SK-N-SH (cell line): Measurements from ENCODE around the gene FXR1. TPM values are rescaled to one million over a fixed set of nuclear protein-coding genes. Genes with fewer than 3 reads are reported as not detected.

ENCODE experiments used
- CTCF ChIA-PET: fragments of 300-600, 350-600 bp; formaldehyde crosslinking; extraction: SDS; loops from one replicate; lab custom pipeline; 2021; lab: Yijun Ruan, JAX
- POLR2A ChIA-PET: fragments of 350-600 bp; sonication (Branson Sonifier 250); formaldehyde crosslinking; extraction: SDS; loops from one replicate; lab custom pipeline; 2020; ENCODE audit warnings: antibody characterized with exemption, inconsistent platforms; lab: Yijun Ruan, JAX
- DNase-seq: peaks from one replicate; pipeline ENCODE4 v3.0.0; 2012
- H2AFZ ChIP-seq: fragments of 200-600 bp; sonication (generic); 2 replicates; pipeline ENCODE4 v1.8.1; 2016; ENCODE audit warnings: antibody characterized with exemption, mild to moderate bottlenecking, low read depth
- H3F3A ChIP-seq: fragments of 200-600 bp; sonication (generic); replicated peaks from 2 replicates; pipeline ENCODE3; 2016; ENCODE audit warnings: antibody characterized with exemption, mild to moderate bottlenecking; ENCODE audit not compliant: insufficient read depth
- H3K27ac ChIP-seq, 2 experiments: fragments of 200-500 bp in 1 of 2; fragments of 200-600 bp in 1 of 2; sonication (Bioruptor generic) in 1 of 2; sonication (generic), shearing (Covaris generic) in 1 of 2; 2 replicates each; pipeline versions ENCODE4 v1.5.1 to v1.6.1; 2014 to 2016; ENCODE audit warnings: low read depth in 2 of 2, inconsistent platforms in 1 of 2, low read length in 1 of 2, mild to moderate bottlenecking in 1 of 2, mixed read lengths in 1 of 2
- H3K27me3 ChIP-seq: fragments of 200-600 bp; sonication (generic), shearing (Covaris generic); 2 replicates; pipeline ENCODE4 v1.6.1; 2016; ENCODE audit warnings: mixed run types; ENCODE audit not compliant: insufficient read depth
- H3K36me3 ChIP-seq, 2 experiments: fragments of 200-500 bp in 1 of 2; fragments of 200-600 bp in 1 of 2; sonication (Bioruptor generic) in 1 of 2; sonication (generic) in 1 of 2; replicated peaks in 1 of 2; 2 replicates each; pipeline versions ENCODE3 to v1.5.1; 2014 to 2016; ENCODE audit warnings: low read length in 1 of 2, mild to moderate bottlenecking in 1 of 2; ENCODE audit not compliant: insufficient read depth in 2 of 2, control insufficient read depth in 1 of 2
- H3K4me1 ChIP-seq, 2 experiments: fragments of 200-500 bp in 1 of 2; fragments of 200-600 bp in 1 of 2; sonication (Bioruptor generic) in 1 of 2; sonication (generic), shearing (Covaris generic) in 1 of 2; 2 replicates each; pipeline versions ENCODE4 v1.5.1 to v1.6.1; 2014 to 2016; ENCODE audit warnings: low read depth in 1 of 2, low read length in 1 of 2, mixed run types in 1 of 2; ENCODE audit not compliant: insufficient read depth in 2 of 2, control insufficient read depth in 1 of 2
- H3K4me2 ChIP-seq: fragments of 200-600 bp; sonication (generic), shearing (Covaris generic); 2 replicates; pipeline ENCODE4 v1.6.1; 2017; ENCODE audit warnings: mixed run types
- H3K4me3 ChIP-seq, 2 experiments: fragments of 200-500 bp in 1 of 2; fragments of 200-600 bp in 1 of 2; sonication (Bioruptor generic) in 1 of 2; sonication (generic), shearing (Covaris generic) in 1 of 2; 2 replicates each; pipeline versions ENCODE4 v1.5.1 to v1.8.1; 2014 to 2016; ENCODE audit warnings: low read depth in 2 of 2, inconsistent platforms in 1 of 2, low read length in 1 of 2, mild to moderate bottlenecking in 1 of 2, mixed read lengths in 1 of 2, moderate library complexity in 1 of 2
- H3K79me2 ChIP-seq: fragments of 200-600 bp; sonication (generic); 2 replicates; pipeline ENCODE4 v1.8.1; 2017; ENCODE audit warnings: mild to moderate bottlenecking; ENCODE audit not compliant: insufficient read depth
- H3K9ac ChIP-seq: fragments of 200-600 bp; sonication (generic); 2 replicates; pipeline ENCODE4 v1.6.1; 2017; ENCODE audit warnings: mixed run types
- H3K9me2 ChIP-seq: fragments of 200-600 bp; sonication (generic); 2 replicates; pipeline ENCODE4 v1.6.1; 2017; ENCODE audit warnings: mixed run types
- H3K9me3 ChIP-seq: fragments of 200-600 bp; sonication (generic); 2 replicates; pipeline ENCODE4 v1.6.1; 2017; ENCODE audit warnings: mixed run types, mild to moderate bottlenecking, moderate library complexity
- H4K20me1 ChIP-seq: fragments of 200-600 bp; sonication (generic); 2 replicates; pipeline ENCODE4 v1.6.1; 2017; ENCODE audit warnings: mild to moderate bottlenecking, mixed run types; ENCODE audit not compliant: insufficient read depth
- CHD2 ChIP-seq: fragments of 150-350 bp; IDR thresholded peaks from 2 replicates; pipeline ENCODE4 v1.6.1; 2018; ENCODE audit warnings: low read length; ENCODE audit not compliant: partially characterized antibody
- ELF1 ChIP-seq: IDR thresholded peaks from 2 replicates; pipeline ENCODE4 v1.4.0; 2012
- EZH2phosphoT487 ChIP-seq: fragments of 200-600 bp; sonication (generic); IDR thresholded peaks from 2 replicates; pipeline ENCODE4 v1.6.1; 2017; ENCODE audit warnings: low read depth, mixed run types, mild to moderate bottlenecking, antibody characterized with exemption, moderate library complexity, borderline replicate concordance
- FOSL2 ChIP-seq: IDR thresholded peaks from 2 replicates; pipeline ENCODE4 v1.4.0; 2012; ENCODE audit warnings: low read depth, mild to moderate bottlenecking, moderate library complexity, borderline replicate concordance
- FOXM1 ChIP-seq: IDR thresholded peaks from 2 replicates; pipeline ENCODE4 v1.4.0; 2012; ENCODE audit warnings: low read depth, mild to moderate bottlenecking
- GATA2 ChIP-seq: sonication (generic); formaldehyde crosslinking; IDR thresholded peaks from 2 replicates; pipeline ENCODE4 v1.5.0; 2020; ENCODE audit warnings: mild to moderate bottlenecking, missing genetic modification reagents
- JUND ChIP-seq: IDR thresholded peaks from 2 replicates; pipeline ENCODE4 v1.4.0; 2012
- MEF2A ChIP-seq: IDR thresholded peaks from 2 replicates; pipeline ENCODE4 v1.4.0; 2012; ENCODE audit warnings: low read depth, borderline replicate concordance
- NFIC ChIP-seq: IDR thresholded peaks from 2 replicates; pipeline ENCODE4 v1.4.0; 2012; ENCODE audit warnings: borderline replicate concordance
- NRF1 ChIP-seq: IDR thresholded peaks from 2 replicates; pipeline ENCODE4 v1.6.1; 2012; ENCODE audit warnings: low read depth, mild to moderate bottlenecking, low read length
- RFX5 ChIP-seq: IDR thresholded peaks from 2 replicates; pipeline ENCODE4 v1.6.1; 2012; ENCODE audit warnings: mild to moderate bottlenecking, improper control_type of control experiment, low read length
- SIN3A ChIP-seq: IDR thresholded peaks from 2 replicates; pipeline ENCODE4 v1.6.1; 2012; ENCODE audit warnings: low read depth, mild to moderate bottlenecking, low read length, moderate library complexity, borderline replicate concordance
- TCF12 ChIP-seq: IDR thresholded peaks from 2 replicates; pipeline ENCODE4 v1.4.0; 2012
- WGBS: methylation state at CpG from one replicate; pipeline ENCODE4 v1.1.6; 2017; ENCODE audit warnings: low lambda C conversion rate; 5-methylcytosine and 5-hydroxymethylcytosine counted together
- polyA plus RNA-seq, 3 experiments: library from polyadenylated mRNA; depleted of rRNA; stranded (reverse); fragments of >200 nt; gene quantifications; 2 replicates each; pipeline ENCODE4 v1.2.3, GENCODE V29; 2012
- TF ChIP-seq, protein P1 (sequence below): IDR thresholded peaks from 2 replicates; pipeline ENCODE4 v1.6.1; 2012; ENCODE audit warnings: mild to moderate bottlenecking, low read depth, low read length, moderate library complexity
- TF ChIP-seq, protein P2 (sequence below): fragments of 150-350 bp; IDR thresholded peaks from 2 replicates; pipeline ENCODE4 v1.6.1; 2016; ENCODE audit warnings: mild to moderate bottlenecking, low read depth, low read length
- TF ChIP-seq, protein P3 (sequence below): IDR thresholded peaks from 2 replicates; pipeline ENCODE4; 2012
- TF ChIP-seq, protein P4 (sequence below): IDR thresholded peaks from 2 replicates; pipeline ENCODE4 v1.4.0; 2012; ENCODE audit warnings: low read depth, borderline replicate concordance
- TF ChIP-seq, protein P5 (sequence below): IDR thresholded peaks from 2 replicates; pipeline ENCODE4 v1.4.0; 2012; ENCODE audit warnings: low read depth, borderline replicate concordance
- TF ChIP-seq, protein P6 (sequence below): fragments of 150-350 bp; IDR thresholded peaks from 2 replicates; pipeline ENCODE4 v1.6.1; 2017; ENCODE audit warnings: antibody characterized with exemption, low read length, low read depth, borderline replicate concordance
- TF ChIP-seq, protein P7 (sequence below): IDR thresholded peaks from 2 replicates; pipeline ENCODE4 v1.4.0; 2012; ENCODE audit warnings: low read depth

The FXR1 gene
- polyA plus RNA-seq, 1 of the 3 experiments (the other 2 are of a cell fraction), result 114 TPM

DNA sequence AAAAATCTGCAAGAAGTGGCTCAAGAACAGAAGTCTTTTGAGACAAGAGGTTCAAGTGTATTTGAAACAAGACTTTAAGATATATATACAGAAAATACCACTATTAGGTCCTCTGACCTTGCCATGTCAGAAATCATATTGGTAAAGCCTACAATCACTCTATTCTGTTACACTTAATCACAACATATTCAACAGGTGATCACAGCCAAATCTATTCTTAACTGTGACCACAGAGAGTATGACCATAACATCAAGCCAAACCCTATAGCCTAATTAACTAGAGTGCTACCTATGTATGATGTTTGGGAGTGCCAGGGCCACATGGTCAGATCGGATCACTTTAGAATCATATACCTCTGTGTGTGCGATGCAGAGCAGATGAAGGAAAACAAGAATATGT, 74.9 kb downstream of the FXR1 start:
- H2AFZ ChIP-seq, result no peak overlapping the region
- no peak overlapping the region for H3K9ac ChIP-seq
- no peaks in the 10 kb centered on the region for H3K27me3 ChIP-seq
- H3K4me3 ChIP-seq, result no peak overlapping the region
- ChIA-PET POLR2A (no interaction called here), CTCF (no interaction called here)
- H3K36me3 ChIP-seq, result peaks cover 31 to 44% of the 10 kb centered on the region in 2 experiments
- H3K9me2 ChIP-seq, result no peaks in the 10 kb centered on the region
- no peak overlapping the region for H3K27ac ChIP-seq
- H3K79me2 ChIP-seq, result peaks cover 40% of the 10 kb centered on the region
- peaks cover 19% of the 10 kb centered on the region for H3F3A ChIP-seq
- peaks cover 4% of the 10 kb centered on the region in 2 experiments; a peak in 1 of 4 replicates for H3K4me1 ChIP-seq
- no peaks in the 10 kb centered on the region for H3K9me3 ChIP-seq
- no peak for DNase-seq
- TF ChIP-seq, protein P1, sequence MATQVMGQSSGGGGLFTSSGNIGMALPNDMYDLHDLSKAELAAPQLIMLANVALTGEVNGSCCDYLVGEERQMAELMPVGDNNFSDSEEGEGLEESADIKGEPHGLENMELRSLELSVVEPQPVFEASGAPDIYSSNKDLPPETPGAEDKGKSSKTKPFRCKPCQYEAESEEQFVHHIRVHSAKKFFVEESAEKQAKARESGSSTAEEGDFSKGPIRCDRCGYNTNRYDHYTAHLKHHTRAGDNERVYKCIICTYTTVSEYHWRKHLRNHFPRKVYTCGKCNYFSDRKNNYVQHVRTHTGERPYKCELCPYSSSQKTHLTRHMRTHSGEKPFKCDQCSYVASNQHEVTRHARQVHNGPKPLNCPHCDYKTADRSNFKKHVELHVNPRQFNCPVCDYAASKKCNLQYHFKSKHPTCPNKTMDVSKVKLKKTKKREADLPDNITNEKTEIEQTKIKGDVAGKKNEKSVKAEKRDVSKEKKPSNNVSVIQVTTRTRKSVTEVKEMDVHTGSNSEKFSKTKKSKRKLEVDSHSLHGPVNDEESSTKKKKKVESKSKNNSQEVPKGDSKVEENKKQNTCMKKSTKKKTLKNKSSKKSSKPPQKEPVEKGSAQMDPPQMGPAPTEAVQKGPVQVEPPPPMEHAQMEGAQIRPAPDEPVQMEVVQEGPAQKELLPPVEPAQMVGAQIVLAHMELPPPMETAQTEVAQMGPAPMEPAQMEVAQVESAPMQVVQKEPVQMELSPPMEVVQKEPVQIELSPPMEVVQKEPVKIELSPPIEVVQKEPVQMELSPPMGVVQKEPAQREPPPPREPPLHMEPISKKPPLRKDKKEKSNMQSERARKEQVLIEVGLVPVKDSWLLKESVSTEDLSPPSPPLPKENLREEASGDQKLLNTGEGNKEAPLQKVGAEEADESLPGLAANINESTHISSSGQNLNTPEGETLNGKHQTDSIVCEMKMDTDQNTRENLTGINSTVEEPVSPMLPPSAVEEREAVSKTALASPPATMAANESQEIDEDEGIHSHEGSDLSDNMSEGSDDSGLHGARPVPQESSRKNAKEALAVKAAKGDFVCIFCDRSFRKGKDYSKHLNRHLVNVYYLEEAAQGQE, result no peak
- TF ChIP-seq, protein P2, sequence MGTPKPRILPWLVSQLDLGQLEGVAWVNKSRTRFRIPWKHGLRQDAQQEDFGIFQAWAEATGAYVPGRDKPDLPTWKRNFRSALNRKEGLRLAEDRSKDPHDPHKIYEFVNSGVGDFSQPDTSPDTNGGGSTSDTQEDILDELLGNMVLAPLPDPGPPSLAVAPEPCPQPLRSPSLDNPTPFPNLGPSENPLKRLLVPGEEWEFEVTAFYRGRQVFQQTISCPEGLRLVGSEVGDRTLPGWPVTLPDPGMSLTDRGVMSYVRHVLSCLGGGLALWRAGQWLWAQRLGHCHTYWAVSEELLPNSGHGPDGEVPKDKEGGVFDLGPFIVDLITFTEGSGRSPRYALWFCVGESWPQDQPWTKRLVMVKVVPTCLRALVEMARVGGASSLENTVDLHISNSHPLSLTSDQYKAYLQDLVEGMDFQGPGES, result no peak
- no peak for TF ChIP-seq SIN3A
- TF ChIP-seq RFX5, result no peak
- TF ChIP-seq FOXM1, result no peak
- TF ChIP-seq, protein P3, sequence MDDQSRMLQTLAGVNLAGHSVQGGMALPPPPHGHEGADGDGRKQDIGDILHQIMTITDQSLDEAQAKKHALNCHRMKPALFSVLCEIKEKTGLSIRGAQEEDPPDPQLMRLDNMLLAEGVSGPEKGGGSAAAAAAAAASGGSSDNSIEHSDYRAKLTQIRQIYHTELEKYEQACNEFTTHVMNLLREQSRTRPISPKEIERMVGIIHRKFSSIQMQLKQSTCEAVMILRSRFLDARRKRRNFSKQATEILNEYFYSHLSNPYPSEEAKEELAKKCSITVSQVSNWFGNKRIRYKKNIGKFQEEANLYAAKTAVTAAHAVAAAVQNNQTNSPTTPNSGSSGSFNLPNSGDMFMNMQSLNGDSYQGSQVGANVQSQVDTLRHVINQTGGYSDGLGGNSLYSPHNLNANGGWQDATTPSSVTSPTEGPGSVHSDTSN, result no peak
- TF ChIP-seq NRF1, result no peak
- no peak for TF ChIP-seq TCF12
- no peak for TF ChIP-seq MEF2A
- TF ChIP-seq, protein P4, sequence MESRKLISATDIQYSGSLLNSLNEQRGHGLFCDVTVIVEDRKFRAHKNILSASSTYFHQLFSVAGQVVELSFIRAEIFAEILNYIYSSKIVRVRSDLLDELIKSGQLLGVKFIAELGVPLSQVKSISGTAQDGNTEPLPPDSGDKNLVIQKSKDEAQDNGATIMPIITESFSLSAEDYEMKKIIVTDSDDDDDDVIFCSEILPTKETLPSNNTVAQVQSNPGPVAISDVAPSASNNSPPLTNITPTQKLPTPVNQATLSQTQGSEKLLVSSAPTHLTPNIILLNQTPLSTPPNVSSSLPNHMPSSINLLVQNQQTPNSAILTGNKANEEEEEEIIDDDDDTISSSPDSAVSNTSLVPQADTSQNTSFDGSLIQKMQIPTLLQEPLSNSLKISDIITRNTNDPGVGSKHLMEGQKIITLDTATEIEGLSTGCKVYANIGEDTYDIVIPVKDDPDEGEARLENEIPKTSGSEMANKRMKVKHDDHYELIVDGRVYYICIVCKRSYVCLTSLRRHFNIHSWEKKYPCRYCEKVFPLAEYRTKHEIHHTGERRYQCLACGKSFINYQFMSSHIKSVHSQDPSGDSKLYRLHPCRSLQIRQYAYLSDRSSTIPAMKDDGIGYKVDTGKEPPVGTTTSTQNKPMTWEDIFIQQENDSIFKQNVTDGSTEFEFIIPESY, result no peak
- no peak for TF ChIP-seq FOSL2
- no peak for TF ChIP-seq JUND
- no peak for TF ChIP-seq CHD2
- TF ChIP-seq, protein P5, sequence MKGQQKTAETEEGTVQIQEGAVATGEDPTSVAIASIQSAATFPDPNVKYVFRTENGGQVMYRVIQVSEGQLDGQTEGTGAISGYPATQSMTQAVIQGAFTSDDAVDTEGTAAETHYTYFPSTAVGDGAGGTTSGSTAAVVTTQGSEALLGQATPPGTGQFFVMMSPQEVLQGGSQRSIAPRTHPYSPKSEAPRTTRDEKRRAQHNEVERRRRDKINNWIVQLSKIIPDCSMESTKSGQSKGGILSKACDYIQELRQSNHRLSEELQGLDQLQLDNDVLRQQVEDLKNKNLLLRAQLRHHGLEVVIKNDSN, result no peak
- no peak for TF ChIP-seq NFIC
- TF ChIP-seq, protein P6, sequence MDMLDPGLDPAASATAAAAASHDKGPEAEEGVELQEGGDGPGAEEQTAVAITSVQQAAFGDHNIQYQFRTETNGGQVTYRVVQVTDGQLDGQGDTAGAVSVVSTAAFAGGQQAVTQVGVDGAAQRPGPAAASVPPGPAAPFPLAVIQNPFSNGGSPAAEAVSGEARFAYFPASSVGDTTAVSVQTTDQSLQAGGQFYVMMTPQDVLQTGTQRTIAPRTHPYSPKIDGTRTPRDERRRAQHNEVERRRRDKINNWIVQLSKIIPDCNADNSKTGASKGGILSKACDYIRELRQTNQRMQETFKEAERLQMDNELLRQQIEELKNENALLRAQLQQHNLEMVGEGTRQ, result no peak
- no peak for TF ChIP-seq GATA2 (CRISPR knock-in tag)
- no peak for TF ChIP-seq ELF1
- TF ChIP-seq, protein P7, sequence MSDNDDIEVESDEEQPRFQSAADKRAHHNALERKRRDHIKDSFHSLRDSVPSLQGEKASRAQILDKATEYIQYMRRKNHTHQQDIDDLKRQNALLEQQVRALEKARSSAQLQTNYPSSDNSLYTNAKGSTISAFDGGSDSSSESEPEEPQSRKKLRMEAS, result no peak
- no peak for TF ChIP-seq EZH2phosphoT487
- H4K20me1 ChIP-seq, result no peaks in the 10 kb centered on the region
- 100% methylated on average over 2 of the region's 2 CpGs for WGBS
- H3K4me2 ChIP-seq, result no peak overlapping the region
